HUES6 (cell line): Measurements from ENCODE around the gene RAB35.
A peak's percentile ranks its signal among the peaks of the same experiment; 100 is the strongest.

Source experiments
- H3K27ac ChIP-seq: 2 replicates; pipeline ENCODE4 v1.7.0; 2013; ENCODE audit warnings: low read depth, mild to moderate bottlenecking, low read length, inconsistent platforms
- H3K27me3 ChIP-seq: 2 replicates; pipeline ENCODE4 v1.6.1; 2013; ENCODE audit warnings: low read length; ENCODE audit not compliant: control insufficient read depth, insufficient read depth
- H3K36me3 ChIP-seq: 2 replicates; pipeline ENCODE4 v1.6.1; 2013; ENCODE audit warnings: low read length; ENCODE audit not compliant: control insufficient read depth, insufficient read depth
- H3K4me1 ChIP-seq: 2 replicates; pipeline ENCODE4 v1.6.1; 2013; ENCODE audit warnings: low read length; ENCODE audit not compliant: control insufficient read depth, insufficient read depth
- H3K4me3 ChIP-seq: 2 replicates; pipeline ENCODE4 v1.5.1; 2013; ENCODE audit warnings: low read depth, low read length
- H3K9ac ChIP-seq: one replicate; pipeline ENCODE4 v1.6.1; 2013; ENCODE audit warnings: mild to moderate bottlenecking, low read length
- H3K9me3 ChIP-seq: 2 replicates; pipeline ENCODE4 v1.6.1; 2013; ENCODE audit warnings: low read depth, low read length; ENCODE audit not compliant: control insufficient read depth, insufficient read depth

The RAB35 gene

GRCh38 chr12:120116441-120116791, at the start of gene RAB35:
RAB35 (minus strand) TSS chr12:120116753; CDS start chr12:120116650, 103 bp downstream.
- peaks cover 20% of the 10 kb centered on the region for H3K4me1 ChIP-seq
- peak within 1 kb of the TSS; percentile 78; the same call in 1 of the 2 replicates for H3K27ac ChIP-seq
- no peaks in the 10 kb centered on the region for H3K9me3 ChIP-seq
- peak within 1 kb of the TSS; percentile 98 for H3K4me3 ChIP-seq
- H3K36me3 ChIP-seq: peaks cover 11% of the 10 kb centered on the region
- peak within 1 kb of the TSS; percentile 87 for H3K9ac ChIP-seq
- no peaks in the 10 kb centered on the region for H3K27me3 ChIP-seq

- Histone ChIP-seq H3K4me3 (no peak overlapping the region), H3K9me3 (no peaks in the 10 kb centered on the region), H3K9ac (no peak overlapping the region), H3K27ac (no peak overlapping the region), H3K36me3 (peaks cover 87% of the 10 kb centered on the region), H3K27me3 (no peaks in the 10 kb centered on the region), H3K4me1 (no peaks in the 10 kb centered on the region)
Observed at GRCh38 chr12:120164293-120164692, 47.7 kb upstream of the RAB35 start.

- Histone ChIP-seq H3K4me1 (no peaks in the 10 kb centered on the region), H3K27me3 (no peaks in the 10 kb centered on the region), H3K36me3 (peaks cover 87% of the 10 kb centered on the region), H3K9me3 (no peaks in the 10 kb centered on the region), H3K9ac (no peak overlapping the region), H3K27ac (no peak overlapping the region), H3K4me3 (no peak overlapping the region)
Observed at GRCh38 chr12:120162763-120163162, 46.2 kb upstream of the RAB35 start.

GRCh38 chr12:120161852-120162251, 45.3 kb upstream of the RAB35 start:
- Histone ChIP-seq H3K9me3 (no peaks in the 10 kb centered on the region), H3K27ac (no peak overlapping the region), H3K36me3 (peaks cover 87% of the 10 kb centered on the region), H3K4me1 (no peaks in the 10 kb centered on the region), H3K9ac (no peak overlapping the region), H3K27me3 (no peaks in the 10 kb centered on the region), H3K4me3 (no peak overlapping the region)

- Histone ChIP-seq H3K27ac (no peak overlapping the region), H3K4me3 (no peak overlapping the region), H3K9me3 (no peaks in the 10 kb centered on the region), H3K4me1 (no peaks in the 10 kb centered on the region), H3K9ac (no peak overlapping the region), H3K36me3 (peaks cover 98% of the 10 kb centered on the region), H3K27me3 (no peaks in the 10 kb centered on the region)
Observed at GRCh38 chr12:120159509-120160237, 43.1 kb upstream of the RAB35 start.

- Histone ChIP-seq H3K4me1 (no peaks in the 10 kb centered on the region), H3K36me3 (peaks cover 98% of the 10 kb centered on the region), H3K27ac (no peak overlapping the region), H3K4me3 (no peak overlapping the region), H3K9me3 (no peaks in the 10 kb centered on the region), H3K9ac (no peak overlapping the region), H3K27me3 (no peaks in the 10 kb centered on the region)
Observed at GRCh38 chr12:120158351-120158750, 41.8 kb upstream of the RAB35 start.

GRCh38 chr12:120157678-120158077, 41.1 kb upstream of the RAB35 start:
- no peak overlapping the region for H3K27ac ChIP-seq
- H3K4me1 ChIP-seq: no peaks in the 10 kb centered on the region
- no peak overlapping the region for H3K9ac ChIP-seq
- H3K36me3 ChIP-seq: peaks cover 98% of the 10 kb centered on the region
- H3K9me3 ChIP-seq: no peaks in the 10 kb centered on the region
- no peaks in the 10 kb centered on the region for H3K27me3 ChIP-seq
- H3K4me3 ChIP-seq: no peak overlapping the region

- no peak overlapping the region for H3K9ac ChIP-seq
- H3K27ac ChIP-seq: no peak overlapping the region
- H3K4me1 ChIP-seq: no peaks in the 10 kb centered on the region
- peaks cover 93% of the 10 kb centered on the region for H3K36me3 ChIP-seq
- H3K4me3 ChIP-seq: no peak overlapping the region
- H3K9me3 ChIP-seq: no peaks in the 10 kb centered on the region
- no peaks in the 10 kb centered on the region for H3K27me3 ChIP-seq
Observed at GRCh38 chr12:120156315-120157259, 40.0 kb upstream of the RAB35 start.

- Histone ChIP-seq H3K9me3 (no peaks in the 10 kb centered on the region), H3K9ac (no peak overlapping the region), H3K27ac (no peak overlapping the region), H3K36me3 (peaks cover 92% of the 10 kb centered on the region), H3K4me3 (no peak overlapping the region), H3K4me1 (no peaks in the 10 kb centered on the region), H3K27me3 (no peaks in the 10 kb centered on the region)
Observed at GRCh38 chr12:120155072-120155471, 38.5 kb upstream of the RAB35 start.

GRCh38 chr12:120150919-120151525, 34.5 kb upstream of the RAB35 start:
- H3K4me3 ChIP-seq: no peak overlapping the region
- no peaks in the 10 kb centered on the region for H3K27me3 ChIP-seq
- H3K27ac ChIP-seq: no peak overlapping the region
- peaks cover 92% of the 10 kb centered on the region for H3K36me3 ChIP-seq
- H3K9ac ChIP-seq: no peak overlapping the region
- no peaks in the 10 kb centered on the region for H3K4me1 ChIP-seq
- H3K9me3 ChIP-seq: no peaks in the 10 kb centered on the region

- H3K4me3 ChIP-seq: no peak overlapping the region
- no peaks in the 10 kb centered on the region for H3K9me3 ChIP-seq
- no peak overlapping the region for H3K27ac ChIP-seq
- no peak overlapping the region for H3K9ac ChIP-seq
- peaks cover 92% of the 10 kb centered on the region for H3K36me3 ChIP-seq
- no peaks in the 10 kb centered on the region for H3K27me3 ChIP-seq
- H3K4me1 ChIP-seq: no peaks in the 10 kb centered on the region
Observed at GRCh38 chr12:120148011-120148410, 31.5 kb upstream of the RAB35 start.
